GM13976 (cell line): ENCODE measurements around the gene CALN1.

Experiments
- DNase-seq: peaks from one replicate; pipeline ENCODE4 v3.0.0; 2012; ENCODE audit warnings: low spot score
- in situ Hi-C: fragments of 300-500 bp; cut with MboI; formaldehyde crosslinking; loops from one replicate; pipeline ENCODE4 v1.12.0; 2022; ENCODE audit warnings: low sequenced_read_pairs, mixed read lengths, inconsistent platforms; ENCODE audit not compliant: unreplicated experiment
- TF ChIP-seq, protein P1 (sequence below): IDR thresholded peaks from 2 replicates; pipeline ENCODE4 v1.5.1; 2012; ENCODE audit warnings: borderline replicate concordance, mild to moderate bottlenecking; ENCODE audit not compliant: insufficient read depth; ENCODE audit errors: extremely low read depth, missing control alignments, control extremely low read depth

CALN1 gene

DNA sequence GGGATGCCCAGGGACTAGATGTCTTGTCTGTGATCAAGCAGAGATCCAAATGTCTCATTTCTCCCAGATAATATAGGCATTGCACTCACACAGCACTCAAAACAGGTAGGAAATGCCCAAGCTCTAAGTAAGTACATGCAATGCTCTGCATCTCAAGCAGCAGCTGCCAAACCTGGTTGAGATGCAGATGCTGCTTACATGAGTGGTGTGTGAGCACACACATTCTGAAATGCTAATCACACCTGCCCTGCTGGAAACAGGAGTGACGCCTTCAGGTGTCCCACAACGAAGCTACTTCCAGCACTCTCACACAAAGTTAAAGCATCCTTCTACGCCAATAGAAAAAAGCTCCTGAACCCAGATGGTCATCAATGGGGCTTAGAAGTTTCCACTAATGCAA, 132.9 kb downstream of the CALN1 start:
- in situ Hi-C loops = no loop called here
- TF ChIP-seq, protein P1, sequence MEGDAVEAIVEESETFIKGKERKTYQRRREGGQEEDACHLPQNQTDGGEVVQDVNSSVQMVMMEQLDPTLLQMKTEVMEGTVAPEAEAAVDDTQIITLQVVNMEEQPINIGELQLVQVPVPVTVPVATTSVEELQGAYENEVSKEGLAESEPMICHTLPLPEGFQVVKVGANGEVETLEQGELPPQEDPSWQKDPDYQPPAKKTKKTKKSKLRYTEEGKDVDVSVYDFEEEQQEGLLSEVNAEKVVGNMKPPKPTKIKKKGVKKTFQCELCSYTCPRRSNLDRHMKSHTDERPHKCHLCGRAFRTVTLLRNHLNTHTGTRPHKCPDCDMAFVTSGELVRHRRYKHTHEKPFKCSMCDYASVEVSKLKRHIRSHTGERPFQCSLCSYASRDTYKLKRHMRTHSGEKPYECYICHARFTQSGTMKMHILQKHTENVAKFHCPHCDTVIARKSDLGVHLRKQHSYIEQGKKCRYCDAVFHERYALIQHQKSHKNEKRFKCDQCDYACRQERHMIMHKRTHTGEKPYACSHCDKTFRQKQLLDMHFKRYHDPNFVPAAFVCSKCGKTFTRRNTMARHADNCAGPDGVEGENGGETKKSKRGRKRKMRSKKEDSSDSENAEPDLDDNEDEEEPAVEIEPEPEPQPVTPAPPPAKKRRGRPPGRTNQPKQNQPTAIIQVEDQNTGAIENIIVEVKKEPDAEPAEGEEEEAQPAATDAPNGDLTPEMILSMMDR = no peak
- no peak for DNase-seq

DNA sequence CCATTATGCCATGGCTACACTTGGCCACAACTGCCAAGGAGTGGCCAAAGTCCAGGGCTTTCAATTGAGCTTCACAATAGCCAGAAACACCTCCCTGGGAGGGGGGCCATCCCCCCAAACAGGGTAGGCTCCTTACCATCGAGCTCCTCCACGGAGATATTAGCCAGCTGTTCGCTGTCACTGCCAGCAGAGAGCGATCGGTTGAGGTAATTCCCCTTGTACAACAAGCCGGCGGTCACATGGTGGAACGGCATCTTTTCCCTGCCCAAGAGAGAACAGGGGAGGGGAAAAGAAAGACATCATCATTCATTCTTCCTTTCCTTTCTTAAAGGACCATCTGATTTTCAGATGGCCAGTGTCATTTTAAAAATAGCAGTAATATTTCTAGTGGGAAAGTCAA, 133.6 kb downstream of the CALN1 start:
- no peak for DNase-seq
- TF ChIP-seq, protein P1 = no peak
- in situ Hi-C loops = no loop called here

DNA sequence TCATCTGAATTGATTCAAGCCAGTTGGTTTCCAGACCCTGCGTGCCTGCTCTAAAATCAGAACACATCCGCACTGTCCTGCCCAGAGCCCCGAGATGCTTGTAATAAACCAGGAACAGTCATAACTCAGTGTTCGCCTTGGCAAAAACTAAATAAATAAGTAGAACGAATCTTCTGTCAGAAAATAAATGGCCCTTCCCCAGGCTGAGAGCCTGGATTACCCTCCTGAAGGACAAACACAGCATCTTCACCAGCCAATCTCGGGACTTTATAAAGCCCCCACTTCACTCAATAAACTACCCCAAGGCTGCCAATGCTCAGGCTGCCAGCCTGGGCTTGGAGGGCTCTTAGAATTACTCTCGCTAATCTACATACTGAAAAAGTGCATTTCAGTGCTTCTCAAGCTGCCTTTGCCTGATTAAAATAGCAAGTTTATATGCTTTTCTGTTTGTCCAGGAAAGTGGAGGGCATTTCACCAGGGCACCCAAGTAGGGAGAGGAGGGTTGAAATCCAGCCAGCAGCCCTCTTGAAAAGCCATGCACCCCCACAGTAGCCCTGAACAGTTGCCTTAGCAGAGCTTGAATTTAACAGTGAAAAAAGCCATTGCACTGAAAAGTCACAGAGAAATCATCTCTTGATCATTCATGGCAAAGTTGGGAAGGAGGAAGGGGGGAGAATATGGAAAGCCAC, 136.6 kb downstream of the CALN1 start:
- in situ Hi-C loops = no loop called here
- DNase-seq = no peak
- TF ChIP-seq, protein P1 = no peak

DNA sequence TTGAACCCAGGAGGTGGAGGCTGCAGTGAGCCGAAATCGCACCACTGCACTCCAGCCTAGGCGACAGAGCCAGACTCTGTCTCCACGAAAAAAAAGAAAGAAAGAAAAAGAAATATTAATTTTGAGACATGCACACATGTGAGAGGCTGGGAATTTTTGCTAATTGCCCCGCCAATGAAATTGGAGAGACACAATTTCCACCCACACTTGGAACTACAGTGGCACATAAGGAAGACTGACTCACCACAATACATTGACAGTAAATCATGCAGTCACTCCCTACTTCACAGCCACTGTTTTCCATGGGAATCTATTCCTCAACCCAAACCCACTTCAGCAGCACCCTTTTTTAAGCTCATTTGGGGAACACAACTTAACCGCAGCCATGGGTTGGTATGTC, 139.7 kb downstream of the CALN1 start:
- TF ChIP-seq, protein P1 = no peak
- no peak for DNase-seq
- in situ Hi-C loops = no loop called here

DNA sequence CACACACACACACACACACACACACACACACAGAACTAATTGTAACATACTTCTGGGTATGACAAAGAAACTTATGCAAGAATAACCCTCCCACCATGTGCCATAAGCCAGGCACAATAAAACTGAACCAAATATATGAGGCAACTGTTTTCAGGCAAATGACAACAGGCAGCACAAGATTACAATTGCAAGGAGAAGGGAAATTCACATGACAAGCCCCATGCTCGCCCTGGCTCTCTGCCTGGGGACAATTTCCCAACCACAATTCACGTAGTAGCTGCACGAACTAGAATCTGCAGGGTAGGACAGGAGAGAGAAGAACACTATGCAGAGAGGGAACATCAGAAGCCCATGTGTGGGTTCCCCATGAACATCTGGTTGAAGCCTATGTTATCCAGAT, 143.3 kb downstream of the CALN1 start:
- TF ChIP-seq, protein P1 = no peak
- no peak for DNase-seq
- in situ Hi-C loops = no loop called here

DNA sequence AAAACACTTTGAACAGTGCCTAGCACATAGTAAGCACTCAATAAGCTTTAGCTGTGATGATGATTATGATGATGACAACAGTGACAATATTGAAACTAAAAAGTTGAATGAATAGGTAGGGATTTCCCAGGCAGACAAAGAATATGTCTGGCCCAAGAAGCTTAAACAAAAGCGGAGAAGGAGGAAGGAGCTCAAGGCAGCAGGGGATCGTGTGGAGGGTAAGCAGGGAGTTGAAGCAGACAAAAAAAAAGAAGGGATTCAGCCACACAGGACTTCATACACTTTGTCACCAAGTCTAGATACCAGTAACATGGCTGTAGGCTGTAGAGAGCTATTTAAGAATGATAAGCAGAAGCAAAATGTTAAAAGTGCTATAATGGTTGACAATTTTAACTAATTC, 144.0 kb downstream of the CALN1 start:
- TF ChIP-seq, protein P1 = no peak
- DNase-seq = no peak
- in situ Hi-C loops = no loop called here
